ENCODE results near the gene CCDC59. TPM values are rescaled to one million over a fixed set of nuclear protein-coding genes. Genes with fewer than 3 reads are reported as not detected.

CCDC59 gene, protein sequence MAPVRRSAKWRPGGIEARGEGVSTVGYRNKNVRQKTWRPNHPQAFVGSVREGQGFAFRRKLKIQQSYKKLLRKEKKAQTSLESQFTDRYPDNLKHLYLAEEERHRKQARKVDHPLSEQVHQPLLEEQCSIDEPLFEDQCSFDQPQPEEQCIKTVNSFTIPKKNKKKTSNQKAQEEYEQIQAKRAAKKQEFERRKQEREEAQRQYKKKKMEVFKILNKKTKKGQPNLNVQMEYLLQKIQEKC
- 54.9 and 70.9 TPM in 2 replicates for total RNA-seq

DNA sequence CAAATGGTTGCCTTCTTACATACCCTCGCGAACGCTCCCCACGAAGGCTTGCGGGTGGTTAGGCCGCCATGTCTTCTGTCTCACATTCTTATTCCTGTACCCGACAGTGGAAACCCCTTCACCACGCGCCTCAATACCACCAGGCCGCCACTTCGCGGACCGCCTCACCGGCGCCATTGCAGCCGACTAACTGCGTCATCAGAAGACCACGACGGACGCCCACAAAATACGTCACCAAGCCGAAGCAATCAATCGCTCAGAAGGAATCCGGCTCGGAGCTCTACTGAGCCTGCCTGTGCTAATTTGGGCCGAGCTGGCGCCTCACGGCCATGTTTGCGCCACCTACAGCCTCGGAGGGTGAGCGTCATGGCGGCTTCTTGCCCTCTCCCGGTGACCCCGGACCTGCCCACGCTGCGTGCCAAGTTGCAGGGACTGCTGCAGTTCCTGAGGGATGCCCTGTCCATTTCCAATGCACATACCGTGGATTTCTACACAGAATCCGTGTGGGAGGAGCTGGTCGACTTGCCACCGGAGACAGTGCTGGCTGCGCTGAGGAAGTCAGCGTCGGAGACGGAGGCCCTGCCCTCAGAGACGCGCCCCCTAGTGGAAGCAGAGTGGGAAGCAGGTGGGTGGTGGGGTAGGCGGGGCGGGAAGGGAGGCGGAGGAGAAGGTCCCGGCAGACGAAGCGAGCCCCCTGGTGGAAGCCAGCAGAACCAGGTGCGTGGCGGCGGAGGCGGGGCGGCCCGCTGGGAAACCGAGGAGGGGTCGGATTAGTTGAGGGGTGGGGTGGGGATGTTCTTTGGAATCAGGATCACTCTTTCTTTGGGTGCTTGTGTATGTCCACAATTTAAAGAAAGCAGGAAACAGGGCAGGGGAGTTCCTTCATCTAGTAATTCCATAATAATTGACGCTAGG lies at the start of gene CCDC59, which contains the start of gene METTL25:
Gene CCDC59, minus strand, starts transcription at position 188 of the 915 bp plus-strand sequence. Its CDS starts 11 bp downstream, at position 177.
Gene METTL25, plus strand, starts transcription at position 330 of the 915 bp plus-strand sequence. Its CDS starts 37 bp downstream, at position 367.

Other genes starting within 250 kb of the CCDC59 start
- gene METTL25, start 142 bp upstream of the CCDC59 start, total RNA-seq = 6.1 and 9.5 TPM in 2 replicates